ENCODE results near the gene SIGLEC1. TPM values are rescaled to one million over a fixed set of nuclear protein-coding genes. Genes with fewer than 3 reads are reported as not detected.

SIGLEC1 gene
- total RNA-seq, 1 donor from 2014 or later: not detected

GRCh38 chr20:3681352-3681930 lies 31.0 kb downstream of the SIGLEC1 start:
- H3K4me3 ChIP-seq (ENCODE audit: low read depth, low read length): no peak overlapping the region
- TF ChIP-seq CTCF (conservative IDR thresholded peaks at IDR 0.05; ENCODE audit: low read depth, low read length): no peak
- DNase-seq (ENCODE audit: low read depth): no peak

- TF ChIP-seq CTCF (conservative IDR thresholded peaks at IDR 0.05; ENCODE audit: low read depth, low read length): no peak
- DNase-seq (ENCODE audit: low read depth): no peak
- no peak overlapping the region for H3K4me3 ChIP-seq (ENCODE audit: low read depth, low read length)
Observed at GRCh38 chr20:3680701-3681351, 31.6 kb downstream of the SIGLEC1 start.

- no peak for TF ChIP-seq CTCF (conservative IDR thresholded peaks at IDR 0.05; ENCODE audit: low read depth, low read length)
- no peak for DNase-seq (ENCODE audit: low read depth)
- no peak overlapping the region for H3K4me3 ChIP-seq (ENCODE audit: low read depth, low read length)
Observed at GRCh38 chr20:3679749-3680700, 32.4 kb downstream of the SIGLEC1 start.

GRCh38 chr20:3678856-3679720 lies 33.3 kb downstream of the SIGLEC1 start:
- TF ChIP-seq CTCF (conservative IDR thresholded peaks at IDR 0.05; ENCODE audit: low read depth, low read length): no peak
- no peak for DNase-seq (ENCODE audit: low read depth)
- no peak overlapping the region for H3K4me3 ChIP-seq (ENCODE audit: low read depth, low read length)

GRCh38 chr20:3678198-3678597 lies 34.2 kb downstream of the SIGLEC1 start:
- no peak overlapping the region for H3K4me3 ChIP-seq (ENCODE audit: low read depth, low read length)
- no peak for TF ChIP-seq CTCF (conservative IDR thresholded peaks at IDR 0.05; ENCODE audit: low read depth, low read length)
- no peak for DNase-seq (ENCODE audit: low read depth)

GRCh38 chr20:3677733-3678132 lies 34.7 kb downstream of the SIGLEC1 start:
- no peak for DNase-seq (ENCODE audit: low read depth)
- H3K4me3 ChIP-seq (ENCODE audit: low read depth, low read length): no peak overlapping the region
- no peak for TF ChIP-seq CTCF (conservative IDR thresholded peaks at IDR 0.05; ENCODE audit: low read depth, low read length)
